Tibial nerve (tissue), 4 donors: ENCODE data around the gene INHBB.

ENCODE experiments used
- CTCF ChIP-seq, 5 experiments: fragments of 200-600 bp in 3 of 5; fragments of 450-650 bp in 2 of 5; sonication (generic) in 3 of 5; IDR thresholded peaks; one replicate each; pipeline ENCODE4 v1.5.1; 2016 to 2019; ENCODE audit warnings: antibody characterized with exemption in 5 of 5, mild to moderate bottlenecking in 3 of 5, moderate library complexity in 2 of 5
- EP300 ChIP-seq, 2 donors: sonication (generic); formaldehyde crosslinking; IDR thresholded peaks; one replicate each; pipeline ENCODE4 v1.6.1; 2017; ENCODE audit warnings: antibody characterized with exemption in 2 of 2, mild to moderate bottlenecking in 1 of 2
- POLR2A ChIP-seq, 2 donors: fragments of 450-650 bp; IDR thresholded peaks; one replicate each; pipeline ENCODE4 v1.6.1; 2017; ENCODE audit warnings: antibody characterized with exemption in 2 of 2, mild to moderate bottlenecking in 2 of 2, moderate library complexity in 2 of 2

- TF ChIP-seq CTCF (IDR thresholded peaks at IDR 0.05) (peak; percentile 56 to 91 (median 78)), POLR2A (IDR thresholded peaks at IDR 0.05) (no peak), EP300 (IDR thresholded peaks at IDR 0.05) (peak in 1 of 2 donors; percentile 41)
These were observed 2.4 kb upstream of the INHBB start for GRCh38 chr2:120343433-120344105.
